B cell (primary cell): ENCODE results near the gene TNIP1. TPM values are rescaled to one million over a fixed set of nuclear protein-coding genes. Genes with fewer than 3 reads are reported as not detected.
A peak's percentile ranks its signal among the peaks of the same experiment; 100 is the strongest.

ENCODE experiments used
- ATAC-seq: fragments of 200-7000 bp; cut with Tn5 transposase; one replicate; pipeline ENCODE4 v1.10.0; 2021; ENCODE audit warnings: low read depth, mild to moderate bottlenecking, moderate number of reproducible peaks, moderate library complexity
- CTCF ChIA-PET: fragments of 350-600 bp; sonication (Branson Sonifier 250); formaldehyde crosslinking; loops from one replicate; lab custom pipeline; 2021; ENCODE audit warnings: antibody characterized with exemption, inconsistent platforms; lab: Charles Lee
- POLR2A ChIA-PET: fragments of 350-600 bp; sonication (Branson Sonifier 250); formaldehyde crosslinking; loops from one replicate; lab custom pipeline; 2021; ENCODE audit warnings: antibody characterized with exemption; lab: Charles Lee
- DNase-seq: peaks from one replicate; pipeline ENCODE4 v3.0.0; 2013
- H2AFZ ChIP-seq: 2 replicates; pipeline ENCODE4 v1.6.1; 2012; ENCODE audit warnings: mild to moderate bottlenecking, low read depth, low read length; ENCODE audit not compliant: insufficient read depth, poor library complexity, severe bottlenecking
- H3K27ac ChIP-seq, 2 donors: 1 replicate in 1 of 2; 2 replicates in 1 of 2; pipeline ENCODE4 v1.5.1; 2012 to 2013; ENCODE audit warnings: low read length in 2 of 2, mild to moderate bottlenecking in 2 of 2, moderate library complexity in 1 of 2
- H3K27me3 ChIP-seq, 4 experiments: fragments of 200-600 bp in 1 of 4; sonication (generic) in 1 of 4; replicated peaks in 1 of 4; 1 replicate in 2 of 4; 2 replicates in 2 of 4; pipeline versions ENCODE4 v1.6.1 to v1.7.0; 2013 to 2016; ENCODE audit warnings: low read length in 3 of 4, mild to moderate bottlenecking in 2 of 4, mixed read lengths in 1 of 4, moderate library complexity in 1 of 4; ENCODE audit not compliant: insufficient read depth in 4 of 4, control insufficient read depth in 3 of 4; ENCODE audit errors: control extremely low read depth in 1 of 4
- H3K36me3 ChIP-seq, 2 experiments: replicated peaks in 1 of 2; 1 replicate in 1 of 2; 2 replicates in 1 of 2; pipeline versions ENCODE4 v1.6.1 to v1.7.1; 2013; ENCODE audit warnings: low read length in 1 of 2; ENCODE audit not compliant: insufficient read depth in 2 of 2, control insufficient read depth in 1 of 2; ENCODE audit errors: control extremely low read depth in 1 of 2, extremely low read depth in 1 of 2
- H3K4me1 ChIP-seq, 2 donors: fragments of 200-600 bp in 1 of 2; sonication (generic) in 1 of 2; 1 replicate in 1 of 2; 2 replicates in 1 of 2; pipeline versions ENCODE4 v1.5.1 to v1.6.1; 2013 to 2017; ENCODE audit warnings: low read length in 2 of 2; ENCODE audit not compliant: control insufficient read depth in 2 of 2, insufficient read depth in 2 of 2
- H3K4me2 ChIP-seq: replicated peaks from 2 replicates; pipeline ENCODE3; 2012; ENCODE audit warnings: mild to moderate bottlenecking, low read depth, low read length; ENCODE audit not compliant: poor library complexity, severe bottlenecking
- H3K4me3 ChIP-seq, 5 experiments: fragments of 200-600 bp in 1 of 5; sonication (generic) in 1 of 5; 1 replicate in 3 of 5; 2 replicates in 2 of 5; pipeline versions ENCODE4 v1.5.1 to v1.7.0; 2011 to 2016; ENCODE audit warnings: low read length in 4 of 5, mild to moderate bottlenecking in 4 of 5, low read depth in 2 of 5, control low read depth in 1 of 5, moderate library complexity in 1 of 5; ENCODE audit not compliant: insufficient read depth in 1 of 5; ENCODE audit errors: control extremely low read depth in 1 of 5, extremely low read depth in 1 of 5
- H3K79me2 ChIP-seq: fragments of 200-600 bp; sonication (generic); one replicate; pipeline ENCODE4 v1.6.0; 2016; ENCODE audit warnings: low read length; ENCODE audit not compliant: control insufficient read depth, insufficient read depth
- H3K9ac ChIP-seq: fragments of 200-600 bp; sonication (generic); 2 replicates; pipeline ENCODE4 v1.6.1; 2017; ENCODE audit warnings: mild to moderate bottlenecking, low read length, moderate library complexity
- H3K9me3 ChIP-seq, 3 donors: one replicate each; pipeline versions ENCODE4 v1.6.1 to v1.7.1; 2013; ENCODE audit warnings: low read length in 2 of 3; ENCODE audit not compliant: control insufficient read depth in 2 of 3, insufficient read depth in 1 of 3; ENCODE audit errors: control extremely low read depth in 1 of 3
- H4K20me1 ChIP-seq: 2 replicates; pipeline ENCODE4 v1.6.0; 2012; ENCODE audit warnings: mild to moderate bottlenecking, low read length; ENCODE audit not compliant: insufficient read depth, control insufficient read depth, poor library complexity, severe bottlenecking
- H3K27ac Mint-ChIP-seq: one replicate; pipeline ENCODE4 v1.8.0; 2021; ENCODE audit warnings: mixed read lengths
- H3K27me3 Mint-ChIP-seq: one replicate; pipeline ENCODE4 v1.8.0; 2021; ENCODE audit warnings: mixed read lengths
- H3K4me1 Mint-ChIP-seq: one replicate; pipeline ENCODE4 v1.8.0; 2021; ENCODE audit warnings: mixed read lengths
- H3K4me3 Mint-ChIP-seq: one replicate; pipeline ENCODE4 v1.8.0; 2021; ENCODE audit warnings: mixed read lengths
- H3K9me3 Mint-ChIP-seq: one replicate; pipeline ENCODE4 v1.8.0; 2022; ENCODE audit warnings: mixed read lengths; ENCODE audit not compliant: insufficient read depth
- CTCF ChIP-seq: fragments of 200-600 bp; IDR thresholded peaks from one replicate; pipeline ENCODE4 v1.8.0; 2022; ENCODE audit warnings: antibody characterized with exemption, mild to moderate bottlenecking
- EZH2 ChIP-seq: IDR thresholded peaks from 2 replicates; pipeline ENCODE4 v1.6.1; 2012; ENCODE audit warnings: borderline replicate concordance, low read depth, mild to moderate bottlenecking, moderate library complexity, low read length; ENCODE audit not compliant: insufficient read depth, poor library complexity, severe bottlenecking
- WGBS: methylation state at CpG from one replicate; pipeline ENCODE4 v1.1.5; 2013; ENCODE audit warnings: missing lambda C conversion rate; ENCODE audit not compliant: insufficient coverage; 5-methylcytosine and 5-hydroxymethylcytosine counted together
- intact Hi-C: fragments of 100-400 bp; cut with micrococcal nuclease; formaldehyde crosslinking; loops from one replicate; pipeline ENCODE4 v1.10.0; 2022
- polyA plus RNA-seq: library from polyadenylated mRNA; depleted of rRNA; stranded (reverse); fragments of >200 nt; gene quantifications from 2 replicates; pipeline ENCODE4 v1.2.3, GENCODE V29; 2012
- total RNA-seq, 2 donors: library from RNA; stranded (reverse); fragments of 120-200 nt in 1 of 2; gene quantifications; 1 replicate in 1 of 2; 2 replicates in 1 of 2; pipeline versions ENCODE4 v1.2.3 to v1.2.4, GENCODE V29; 2013 to 2022

Gene TNIP1
- total and polyA plus RNA-seq, 2 donors (not counting 1 experiment from before 2014, with no cell fraction given), result 108 to 294 TPM

- Histone ChIP-seq H3K4me1 (peaks cover 62 to 85% of the 10 kb centered on the region in 2 donors), H3K27me3 (no peaks in the 10 kb centered on the region), H3K27ac (peak overlapping the region in 1 of 2 donors; percentile 70), H3K79me2 (peaks cover 54% of the 10 kb centered on the region), H3K4me3 (no peak overlapping the region), H3K4me2 (no peak overlapping the region), H2AFZ (no peak overlapping the region), H3K9me3 (no peaks in the 10 kb centered on the region), H3K36me3 (peaks cover 8 to 90% of the 10 kb centered on the region in 2 experiments), H4K20me1 (peaks cover 5% of the 10 kb centered on the region), H3K9ac (no peak overlapping the region)
- intact Hi-C loops, result no loop called here
- H3K27me3 Mint-ChIP-seq, result no peaks in the 10 kb centered on the region
- no peaks in the 10 kb centered on the region for H3K9me3 Mint-ChIP-seq
- peaks cover 86% of the 10 kb centered on the region for H3K4me1 Mint-ChIP-seq
- H3K27ac Mint-ChIP-seq, result peak overlapping the region; percentile 41
- DNase-seq (no peak), ATAC-seq (no peak)
- 95% methylated on average over 7 of the region's 8 CpGs for WGBS
- TF ChIP-seq CTCF (no peak), EZH2 (no peak)
- POLR2A ChIA-PET, result interaction anchor here (2.4 kb wide), 1 partner anchor 11 kb away, joined by 7 read pairs; no protein-coding TSS in a partner anchor
- CTCF ChIA-PET, result interaction anchor here (0.7 to 48.0 kb wide), 6 partner anchors 3 to 110 kb away, joined by 3 to 1701 read pairs (median 8); partner anchors contain the start of gene ANXA6
- H3K4me3 Mint-ChIP-seq, result no peak overlapping the region
Observed at GRCh38 chr5:151130235-151130921, 49.5 kb upstream of the TNIP1 start.

GRCh38 chr5:151128817-151129216 is 48.0 kb upstream of the TNIP1 start:
- intact Hi-C loops, result no loop called here
- ATAC-seq, result no peak
- no peaks in the 10 kb centered on the region for H3K27me3 ChIP-seq
- H3K9ac ChIP-seq, result no peak overlapping the region
- peaks cover 8 to 88% of the 10 kb centered on the region in 2 experiments for H3K36me3 ChIP-seq
- H3K27ac ChIP-seq, result peak overlapping the region; percentile 57 to 80
- H4K20me1 ChIP-seq, result peaks cover 9% of the 10 kb centered on the region
- no peak overlapping the region for H2AFZ ChIP-seq
- H3K4me1 Mint-ChIP-seq, result peaks cover 85% of the 10 kb centered on the region
- ChIA-PET POLR2A (interaction anchor here (0.5 to 1.0 kb wide), 3 partner anchors 12 to 35 kb away, joined by 3 read pairs; no protein-coding TSS in a partner anchor), CTCF (interaction anchor here (1.0 to 48.0 kb wide), 8 partner anchors 1 to 111 kb away, joined by 3 to 1701 read pairs (median 8); partner anchors contain the start of gene ANXA6)
- no peak overlapping the region for H3K4me3 ChIP-seq
- no peaks in the 10 kb centered on the region for H3K9me3 Mint-ChIP-seq
- H3K4me3 Mint-ChIP-seq, result peak overlapping the region; percentile 40
- peak overlapping the region; percentile 92 for H3K27ac Mint-ChIP-seq
- H3K9me3 ChIP-seq, result no peaks in the 10 kb centered on the region
- peak; percentile 62 for DNase-seq
- H3K4me2 ChIP-seq, result peak overlapping the region; percentile 28
- TF ChIP-seq EZH2, result no peak
- TF ChIP-seq CTCF, result no peak
- peaks cover 62 to 85% of the 10 kb centered on the region in 2 donors for H3K4me1 ChIP-seq
- 62% methylated on average over 4 of the region's 4 CpGs for WGBS
- peaks cover 60% of the 10 kb centered on the region for H3K79me2 ChIP-seq
- no peaks in the 10 kb centered on the region for H3K27me3 Mint-ChIP-seq
